Measurements from ENCODE around the gene METAP2.
"Not testable (repeated sequence)": the region's sequence is repeated elsewhere in the genome, so short reads cannot be mapped to it uniquely, and the experiment has no call there.

The METAP2 gene

DNA sequence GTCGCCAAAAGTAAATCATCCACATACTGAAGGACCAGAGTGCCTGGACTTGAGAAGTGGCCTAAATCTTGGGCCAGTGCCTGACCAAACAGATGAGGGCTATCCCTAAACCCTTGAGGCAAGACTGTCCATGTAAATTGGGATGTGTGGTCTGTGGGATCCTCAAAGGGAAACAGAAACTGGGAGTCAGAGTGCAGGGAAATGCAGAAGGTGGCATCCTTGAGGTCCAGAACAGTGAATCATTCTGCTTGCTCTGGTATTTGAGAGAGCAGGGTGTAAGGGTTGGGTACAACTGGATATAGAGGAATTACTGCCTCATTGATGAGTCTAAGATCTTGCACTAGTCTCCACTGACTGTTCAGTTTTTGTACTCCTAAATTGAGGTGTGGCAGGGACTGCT, 20.1 kb upstream of the METAP2 start:
- H3K4me1 Mint-ChIP-seq (ENCODE audit: low read depth); H3K36me3 Mint-ChIP-seq (ENCODE audit: low read depth); H3K4me3 Mint-ChIP-seq; H3K27me3 Mint-ChIP-seq (ENCODE audit: low read depth); H3K27ac Mint-ChIP-seq: not testable (repeated sequence)
- peaks cover 13% of the 10 kb centered on the region for H3K9me3 Mint-ChIP-seq

DNA sequence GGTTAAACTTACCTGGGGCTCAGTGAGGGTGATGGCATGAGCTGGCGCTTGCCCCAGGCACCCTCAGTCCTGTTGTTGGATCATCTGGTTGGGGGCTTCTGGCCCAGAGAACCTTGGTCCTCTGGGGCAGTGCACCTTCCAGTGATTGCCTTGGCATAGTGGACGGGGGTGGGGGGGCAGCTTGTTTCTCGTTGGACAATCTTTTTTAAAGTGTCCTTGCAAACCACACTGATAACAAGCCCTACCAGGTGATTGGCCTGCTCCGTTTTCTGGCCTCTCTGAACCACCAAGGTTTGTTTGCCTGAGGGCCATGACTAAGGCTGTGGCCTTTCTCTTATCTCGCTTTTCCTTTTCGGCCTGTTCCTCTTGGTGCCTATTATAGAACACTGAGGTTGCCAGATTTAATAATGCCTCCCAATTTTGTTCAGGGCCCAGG, 19.2 kb upstream of the METAP2 start:
- H3K4me3 Mint-ChIP-seq; H3K27ac Mint-ChIP-seq; H3K4me1 Mint-ChIP-seq (ENCODE audit: low read depth); H3K27me3 Mint-ChIP-seq (ENCODE audit: low read depth); H3K36me3 Mint-ChIP-seq (ENCODE audit: low read depth): not testable (repeated sequence)
- peaks cover 13% of the 10 kb centered on the region for H3K9me3 Mint-ChIP-seq

DNA sequence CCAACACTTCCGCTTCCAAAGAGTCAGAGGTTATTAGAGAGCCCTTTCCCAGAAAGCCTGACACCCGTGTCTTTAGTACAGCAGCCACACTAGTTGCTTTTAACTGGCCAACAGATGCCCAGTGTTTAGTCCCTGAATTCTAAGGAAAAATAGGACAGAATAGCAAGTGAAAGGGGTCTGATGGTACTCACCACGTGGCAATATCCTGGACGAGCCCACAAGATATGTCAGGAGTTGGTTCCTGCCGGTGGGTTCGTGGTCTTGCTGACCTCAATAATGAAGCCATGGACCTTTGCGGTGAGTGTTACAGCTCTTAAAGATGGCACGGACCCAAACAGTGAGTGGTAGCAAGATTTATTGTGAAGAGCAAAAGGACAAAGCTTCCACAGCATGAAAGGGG, 16.3 kb upstream of the METAP2 start:
- not testable (repeated sequence) for H3K36me3 Mint-ChIP-seq (ENCODE audit: low read depth); H3K27ac Mint-ChIP-seq; H3K4me1 Mint-ChIP-seq (ENCODE audit: low read depth); H3K4me3 Mint-ChIP-seq; H3K27me3 Mint-ChIP-seq (ENCODE audit: low read depth)
- peaks cover 13% of the 10 kb centered on the region for H3K9me3 Mint-ChIP-seq

DNA sequence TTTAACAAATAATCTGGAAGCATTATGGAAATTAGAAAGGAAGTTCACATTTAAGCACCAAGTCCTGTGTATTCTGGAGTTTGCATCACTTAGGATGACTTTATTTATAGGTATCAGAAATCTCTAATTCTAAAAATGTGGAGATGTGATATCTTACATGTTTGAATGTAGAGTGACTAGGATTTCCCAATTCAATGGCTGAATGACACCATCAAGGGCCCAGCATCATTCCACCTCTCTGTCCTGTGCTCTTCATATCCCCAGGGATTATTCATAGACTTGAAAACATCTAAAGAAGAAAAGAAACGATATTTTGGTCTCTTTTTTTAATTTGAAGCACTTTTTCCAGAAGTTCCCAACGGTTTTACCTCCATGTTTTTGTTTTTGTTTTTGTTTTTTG, 15.2 kb upstream of the METAP2 start:
- Mint-ChIP-seq H3K27me3 (ENCODE audit: low read depth) (no peaks in the 10 kb centered on the region), H3K9me3 (peaks cover 13% of the 10 kb centered on the region), H3K27ac (no peak overlapping the region)

DNA sequence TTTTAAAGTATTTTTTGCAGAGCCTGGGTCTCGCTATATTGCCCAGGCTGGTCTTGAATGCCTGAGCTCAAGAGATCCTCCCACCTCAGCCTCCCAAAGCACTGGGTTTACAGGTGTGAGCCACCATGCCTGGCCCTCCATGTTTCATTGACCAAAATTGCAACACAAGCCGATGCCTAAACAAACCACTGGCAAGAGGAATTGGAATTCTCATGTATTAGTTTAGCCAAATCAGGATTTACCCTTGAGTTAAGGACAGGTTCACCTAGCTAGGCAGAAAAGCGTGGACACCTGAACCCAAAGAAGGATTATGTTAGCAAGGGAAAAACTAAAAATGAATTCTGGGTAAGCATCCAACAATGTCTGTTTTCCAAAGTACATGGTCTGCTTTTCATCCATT, 14.6 kb upstream of the METAP2 start:
- Mint-ChIP-seq H3K27me3 (ENCODE audit: low read depth) (no peaks in the 10 kb centered on the region), H3K4me3 (no peak overlapping the region), H3K4me1 (ENCODE audit: low read depth) (no peaks in the 10 kb centered on the region), H3K36me3 (ENCODE audit: low read depth) (no peaks in the 10 kb centered on the region), H3K9me3 (peaks cover 13% of the 10 kb centered on the region), H3K27ac (no peak overlapping the region)

More for the DNA sequence above, 15.2 kb upstream of the METAP2 start:
- no peak overlapping the region for H3K4me3 Mint-ChIP-seq
- H3K36me3 Mint-ChIP-seq (ENCODE audit: low read depth), result no peaks in the 10 kb centered on the region
- no peaks in the 10 kb centered on the region for H3K4me1 Mint-ChIP-seq (ENCODE audit: low read depth)

DNA sequence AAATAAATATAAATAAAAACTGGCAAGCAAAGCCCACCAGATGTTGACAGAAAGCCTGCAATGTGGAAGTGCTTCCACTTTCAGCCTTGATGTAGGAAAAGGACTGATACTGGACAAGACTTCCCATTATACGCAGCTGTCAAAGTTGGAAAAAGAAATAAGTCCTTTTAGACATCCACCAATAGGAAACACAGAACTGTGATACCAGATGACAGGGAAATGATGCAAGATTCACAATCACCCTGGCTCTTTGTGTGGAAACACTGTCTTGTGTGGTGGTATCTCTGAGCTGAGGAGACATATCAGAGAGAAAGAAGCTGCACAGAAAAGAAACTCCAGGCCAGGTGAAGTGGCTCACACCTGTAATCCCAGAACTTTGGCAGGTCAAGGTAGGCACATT, 13.8 kb upstream of the METAP2 start:
- Mint-ChIP-seq H3K27me3 (ENCODE audit: low read depth) (no peaks in the 10 kb centered on the region), H3K4me1 (ENCODE audit: low read depth) (no peaks in the 10 kb centered on the region), H3K4me3 (no peak overlapping the region), H3K9me3 (peaks cover 13% of the 10 kb centered on the region), H3K36me3 (ENCODE audit: low read depth) (no peaks in the 10 kb centered on the region), H3K27ac (no peak overlapping the region)

DNA sequence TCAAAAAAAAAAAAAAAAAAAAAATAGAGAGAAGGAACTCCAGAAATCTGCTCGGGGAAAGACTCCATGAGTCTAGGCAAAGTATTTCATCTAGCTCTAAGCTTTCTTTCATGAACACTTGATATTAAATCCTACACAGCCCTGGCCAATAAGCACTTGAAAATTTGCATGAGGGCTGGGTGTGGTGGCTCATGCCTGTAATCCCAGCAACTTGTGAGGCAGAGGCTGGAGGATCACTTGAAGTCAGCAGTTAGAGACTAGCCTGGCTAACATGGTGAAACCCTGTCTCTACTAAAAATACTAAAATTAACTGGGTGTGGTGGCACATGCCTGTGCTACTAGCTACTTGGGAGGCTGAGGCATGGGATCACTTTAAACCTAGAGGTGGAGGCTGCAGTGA, 13.1 kb upstream of the METAP2 start:
- H3K4me1 Mint-ChIP-seq (ENCODE audit: low read depth), result no peaks in the 10 kb centered on the region
- no peak overlapping the region for H3K27ac Mint-ChIP-seq
- no peak overlapping the region for H3K4me3 Mint-ChIP-seq
- H3K27me3 Mint-ChIP-seq (ENCODE audit: low read depth), result no peaks in the 10 kb centered on the region
- no peaks in the 10 kb centered on the region for H3K36me3 Mint-ChIP-seq (ENCODE audit: low read depth)
- H3K9me3 Mint-ChIP-seq, result peaks cover 13% of the 10 kb centered on the region

DNA sequence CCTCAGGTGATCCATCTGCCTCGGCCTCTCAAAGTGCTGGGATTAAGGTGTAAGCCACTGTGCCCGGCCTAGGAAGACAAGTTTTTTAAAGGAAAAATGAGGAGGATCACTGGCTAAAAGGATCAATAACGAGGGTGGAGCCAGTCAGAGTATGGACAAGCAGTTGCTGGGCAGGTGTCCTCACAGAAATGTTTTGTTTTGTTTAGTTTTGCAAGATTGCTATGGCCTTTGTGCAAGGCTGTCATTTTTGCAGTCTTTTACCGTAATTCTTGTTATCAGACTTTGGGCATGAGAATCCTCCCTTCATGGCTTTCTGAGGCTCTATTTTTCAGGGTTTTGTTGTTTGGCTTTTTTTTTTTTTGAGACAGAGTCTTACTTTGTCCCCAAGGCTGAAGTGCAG, 11.9 kb upstream of the METAP2 start:
- H3K27ac Mint-ChIP-seq, result no peak overlapping the region
- no peak overlapping the region for H3K4me3 Mint-ChIP-seq
- peaks cover 12% of the 10 kb centered on the region for H3K9me3 Mint-ChIP-seq
- no peaks in the 10 kb centered on the region for H3K36me3 Mint-ChIP-seq (ENCODE audit: low read depth)
- H3K27me3 Mint-ChIP-seq (ENCODE audit: low read depth), result no peaks in the 10 kb centered on the region
- no peaks in the 10 kb centered on the region for H3K4me1 Mint-ChIP-seq (ENCODE audit: low read depth)

DNA sequence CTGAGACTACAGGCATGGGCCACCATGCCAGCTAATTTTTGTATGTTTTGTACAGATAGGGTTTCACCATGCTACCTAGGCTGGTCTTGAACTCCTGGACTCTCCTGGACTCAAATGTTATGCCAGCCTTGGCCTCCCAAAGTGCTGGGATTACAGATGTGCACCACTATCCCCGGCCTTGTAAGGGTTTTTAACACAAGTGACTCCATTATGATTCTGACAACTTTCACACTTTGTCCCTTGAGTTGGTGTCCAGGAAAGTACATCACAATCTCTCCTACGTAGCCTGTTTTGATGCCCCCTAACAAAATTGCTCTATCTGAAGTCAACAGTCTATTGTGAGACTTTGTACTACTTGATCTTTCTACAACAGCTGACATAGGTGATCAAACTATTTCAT, 11.4 kb upstream of the METAP2 start:
- no peak overlapping the region for H3K4me3 Mint-ChIP-seq
- H3K4me1 Mint-ChIP-seq (ENCODE audit: low read depth), result no peaks in the 10 kb centered on the region
- H3K36me3 Mint-ChIP-seq (ENCODE audit: low read depth), result no peaks in the 10 kb centered on the region
- peaks cover 7% of the 10 kb centered on the region for H3K9me3 Mint-ChIP-seq
- no peak overlapping the region for H3K27ac Mint-ChIP-seq
- H3K27me3 Mint-ChIP-seq (ENCODE audit: low read depth), result no peaks in the 10 kb centered on the region

DNA sequence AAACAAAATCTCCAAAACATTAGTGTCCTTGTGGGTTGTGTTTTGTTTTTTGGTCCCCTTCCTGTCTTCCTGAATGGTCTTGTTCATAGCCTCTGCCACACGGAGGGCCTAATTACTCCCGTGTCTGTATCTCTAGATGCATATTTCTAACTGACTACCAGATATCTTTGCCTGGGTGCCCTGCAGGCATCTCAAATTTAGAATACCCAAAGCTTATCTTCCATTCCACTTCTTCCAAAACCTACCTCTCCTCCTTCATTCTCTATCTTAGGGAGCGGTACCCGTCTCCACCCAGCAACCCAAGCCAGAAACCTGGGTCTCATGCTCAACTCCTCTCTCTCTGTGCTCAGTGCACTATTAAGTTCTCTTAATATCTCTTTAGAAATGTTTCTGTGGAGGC, 10.9 kb upstream of the METAP2 start:
- no peak overlapping the region for H3K27ac Mint-ChIP-seq
- H3K4me3 Mint-ChIP-seq, result no peak overlapping the region
- H3K36me3 Mint-ChIP-seq (ENCODE audit: low read depth), result no peaks in the 10 kb centered on the region
- peaks cover 2% of the 10 kb centered on the region for H3K9me3 Mint-ChIP-seq
- H3K27me3 Mint-ChIP-seq (ENCODE audit: low read depth), result no peaks in the 10 kb centered on the region
- no peaks in the 10 kb centered on the region for H3K4me1 Mint-ChIP-seq (ENCODE audit: low read depth)

DNA sequence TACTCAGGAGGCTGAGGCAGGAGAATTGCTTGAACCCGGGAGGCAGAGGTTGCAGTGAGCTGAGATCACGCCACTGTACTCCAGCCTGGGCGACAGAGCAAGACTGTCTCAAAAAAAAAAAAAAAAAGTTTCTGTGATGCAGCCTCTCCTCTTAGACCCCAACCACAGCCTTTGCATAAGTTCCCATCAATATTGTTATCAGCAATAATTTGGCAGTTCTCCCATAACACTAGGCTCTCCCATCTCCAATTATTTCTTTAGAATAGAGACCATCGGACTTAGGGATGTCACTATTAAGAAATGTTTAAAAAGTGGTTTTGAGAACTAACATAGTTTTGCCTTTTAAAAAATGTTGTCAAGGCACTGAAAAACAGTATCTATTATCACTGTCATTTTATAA, 10.2 kb upstream of the METAP2 start:
- not testable (repeated sequence) for H3K27me3 Mint-ChIP-seq (ENCODE audit: low read depth)

DNA sequence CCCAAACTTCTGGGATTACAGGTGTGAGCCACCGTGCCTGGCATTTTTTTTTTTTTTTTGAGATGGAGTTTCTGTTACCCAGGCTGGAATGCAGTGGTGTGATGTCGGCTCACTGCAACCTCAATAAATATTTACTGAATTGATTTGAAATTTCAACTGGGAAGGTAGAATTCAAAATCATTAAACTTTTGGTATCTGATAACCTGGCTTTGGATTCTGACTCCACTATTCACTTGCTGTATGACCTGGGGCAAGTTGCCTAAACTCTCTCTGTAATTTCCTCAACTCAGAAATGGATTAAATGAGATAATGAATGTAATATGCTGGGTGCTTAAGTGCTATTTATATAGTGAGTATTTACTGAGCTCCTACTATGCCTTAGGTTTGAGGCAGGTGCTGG, 8.7 kb upstream of the METAP2 start:
- no peak overlapping the region for H3K27ac Mint-ChIP-seq
- H3K9me3 Mint-ChIP-seq, result no peaks in the 10 kb centered on the region
- H3K27me3 Mint-ChIP-seq (ENCODE audit: low read depth), result no peaks in the 10 kb centered on the region
- no peaks in the 10 kb centered on the region for H3K36me3 Mint-ChIP-seq (ENCODE audit: low read depth)
- no peaks in the 10 kb centered on the region for H3K4me1 Mint-ChIP-seq (ENCODE audit: low read depth)
- H3K4me3 Mint-ChIP-seq, result no peak overlapping the region

More for the DNA sequence above, 10.2 kb upstream of the METAP2 start:
- not testable (repeated sequence) for H3K36me3 Mint-ChIP-seq (ENCODE audit: low read depth); H3K9me3 Mint-ChIP-seq; H3K27ac Mint-ChIP-seq; H3K4me3 Mint-ChIP-seq; H3K4me1 Mint-ChIP-seq (ENCODE audit: low read depth)

DNA sequence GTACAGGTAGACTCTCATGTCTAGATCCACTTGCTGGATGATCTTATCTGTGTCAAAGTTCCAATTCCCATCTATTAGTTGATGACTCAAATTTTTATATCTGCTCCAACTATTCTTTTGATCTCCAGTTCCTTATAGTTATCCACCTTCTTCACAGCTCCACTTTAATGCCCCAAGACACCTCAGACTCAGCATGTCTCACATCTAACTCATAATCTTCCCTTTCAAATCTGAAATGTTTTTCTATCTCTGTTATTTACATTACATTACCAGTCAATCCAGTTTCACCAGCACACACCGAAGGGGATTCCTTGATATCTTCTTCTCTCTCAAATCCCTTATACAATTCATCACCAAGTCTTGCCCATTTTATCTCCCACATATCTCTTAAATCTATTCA, 3.7 kb upstream of the METAP2 start:
- no peaks in the 10 kb centered on the region for H3K9me3 Mint-ChIP-seq
- no peak overlapping the region for H3K27ac Mint-ChIP-seq
- H3K27me3 Mint-ChIP-seq (ENCODE audit: low read depth), result no peaks in the 10 kb centered on the region

DNA sequence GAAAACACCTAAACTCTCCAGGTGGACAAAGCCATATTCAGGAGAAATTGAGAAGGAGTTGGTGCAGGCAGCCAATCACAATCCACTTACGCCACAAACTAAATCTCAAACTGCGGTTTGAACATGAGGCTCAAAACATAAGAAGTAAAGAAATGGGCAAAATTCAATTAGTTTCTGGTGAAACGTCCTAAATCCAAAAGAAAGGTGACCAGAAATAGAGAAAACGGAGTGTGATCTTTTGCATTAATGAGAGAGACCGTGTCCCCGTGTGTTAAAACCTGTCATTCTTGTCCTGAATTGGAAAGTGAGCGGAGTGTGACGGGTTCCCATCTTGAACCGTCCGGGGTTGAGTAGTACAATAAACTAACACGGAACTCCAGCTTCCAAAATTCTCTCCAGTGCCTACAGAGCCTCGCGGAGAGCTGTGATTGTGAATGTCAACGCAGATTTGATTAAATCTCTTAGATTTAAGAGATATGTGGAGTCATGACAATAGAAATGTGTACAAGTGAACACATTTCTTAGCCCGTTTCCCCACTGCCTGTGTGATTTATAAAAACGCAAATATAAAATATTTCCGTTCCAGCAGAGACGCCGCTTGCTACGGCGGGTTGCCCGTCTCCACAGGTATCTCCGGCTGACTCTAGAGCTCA, 595 bp upstream of the METAP2 start:
- H3K4me1 Mint-ChIP-seq (ENCODE audit: low read depth), result peaks cover 32% of the 10 kb centered on the region
- peaks cover 25% of the 10 kb centered on the region for H3K36me3 Mint-ChIP-seq (ENCODE audit: low read depth)

More for the DNA sequence above, 3.7 kb upstream of the METAP2 start:
- Mint-ChIP-seq H3K4me3 (no peak overlapping the region), H3K36me3 (ENCODE audit: low read depth) (peaks cover 6% of the 10 kb centered on the region), H3K4me1 (ENCODE audit: low read depth) (peaks cover 17% of the 10 kb centered on the region)

DNA sequence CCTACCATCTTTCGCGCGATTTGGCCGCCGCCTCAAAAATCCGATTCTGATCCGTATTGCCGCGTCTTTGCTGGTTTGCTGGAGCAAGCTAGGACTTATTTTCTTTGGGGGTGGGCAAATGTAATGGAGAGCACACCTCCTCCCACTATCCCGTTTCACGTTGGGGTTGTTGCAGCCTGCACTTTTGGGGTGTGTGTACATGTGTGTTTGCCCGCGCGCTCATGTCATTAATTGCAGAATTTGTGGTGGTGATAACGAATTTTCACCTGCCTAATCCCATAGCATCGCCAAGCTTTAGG, 657 bp downstream of the METAP2 start:
- H3K27me3 Mint-ChIP-seq (ENCODE audit: low read depth), result no peaks in the 10 kb centered on the region
- peaks cover 33% of the 10 kb centered on the region for H3K36me3 Mint-ChIP-seq (ENCODE audit: low read depth)
- peak overlapping the region; percentile 100 for H3K4me3 Mint-ChIP-seq
- H3K9me3 Mint-ChIP-seq, result no peaks in the 10 kb centered on the region
- H3K27ac Mint-ChIP-seq, result peak overlapping the region; percentile 100
- peaks cover 41% of the 10 kb centered on the region for H3K4me1 Mint-ChIP-seq (ENCODE audit: low read depth)

More for the DNA sequence above, 595 bp upstream of the METAP2 start:
- H3K9me3 Mint-ChIP-seq, result no peaks in the 10 kb centered on the region
- H3K4me3 Mint-ChIP-seq, result peak overlapping the region; percentile 100
- peak overlapping the region; percentile 100 for H3K27ac Mint-ChIP-seq
- no peaks in the 10 kb centered on the region for H3K27me3 Mint-ChIP-seq (ENCODE audit: low read depth)

DNA sequence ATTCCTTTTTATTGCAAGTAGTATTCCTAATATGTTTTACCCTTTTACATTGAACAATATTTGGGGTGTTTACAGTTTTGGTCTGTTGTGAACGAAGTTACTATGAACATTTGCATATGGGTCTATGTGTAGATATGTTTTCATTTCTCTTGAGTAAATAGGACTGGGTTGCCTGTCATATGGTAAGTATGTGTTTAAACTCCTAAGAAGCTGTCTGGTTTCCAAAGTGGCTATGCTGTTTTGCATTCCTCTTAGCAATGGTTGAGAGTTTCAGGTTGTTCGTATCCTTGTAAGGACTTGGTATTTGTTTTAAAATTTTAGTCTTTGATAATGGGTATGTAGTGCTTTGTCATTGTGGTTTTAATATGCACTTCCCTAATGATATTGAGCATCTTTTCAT, 6.3 kb downstream of the METAP2 start:
- Mint-ChIP-seq H3K4me3 (no peak overlapping the region), H3K9me3 (no peaks in the 10 kb centered on the region), H3K27me3 (ENCODE audit: low read depth) (no peaks in the 10 kb centered on the region), H3K4me1 (ENCODE audit: low read depth) (peaks cover 52% of the 10 kb centered on the region), H3K27ac (no peak overlapping the region), H3K36me3 (ENCODE audit: low read depth) (peaks cover 37% of the 10 kb centered on the region)
